A549 (cell line): ENCODE data around the gene TTC7B.

ENCODE experiments used
- BHLHE40 ChIP-seq: IDR thresholded peaks from 2 replicates; pipeline ENCODE4 v1.6.1; 2012; ENCODE audit warnings: low read depth, low read length, inconsistent platforms
- CHD4 ChIP-seq: fragments of 200-600 bp; sonication (generic); IDR thresholded peaks from 2 replicates; pipeline ENCODE4 v1.6.1; 2016; ENCODE audit warnings: antibody characterized with exemption, mild to moderate bottlenecking, borderline replicate concordance
- CTCF ChIP-seq: fragments of >200 bp; sonication (Bioruptor Twin); formaldehyde crosslinking; IDR thresholded peaks from 3 replicates; pipeline ENCODE4 v1.5.1; 2016
- E2F6 ChIP-seq: IDR thresholded peaks from 2 replicates; pipeline ENCODE4 v1.6.1; 2012; ENCODE audit warnings: low read depth, borderline replicate concordance
- FOSL2 ChIP-seq, 2 experiments: fragments of 450-650 bp in 1 of 2; fragments of >200 bp in 1 of 2; sonication (Bioruptor Twin) in 1 of 2; formaldehyde crosslinking; IDR thresholded peaks; 2 replicates each; pipeline versions ENCODE4 v1.5.0 to v1.6.1; 2016 to 2020; ENCODE audit warnings: mild to moderate bottlenecking in 1 of 2, moderate library complexity in 1 of 2
- HDAC2 ChIP-seq: fragments of 200-600 bp; sonication (generic); IDR thresholded peaks from 2 replicates; pipeline ENCODE4 v1.6.1; 2016
- HOXB5 ChIP-seq: fragments of 250-450 bp; sonication (Bioruptor Pico); IDR thresholded peaks from 2 replicates; pipeline ENCODE4 v1.5.0; 2020; ENCODE audit warnings: mild to moderate bottlenecking, moderate library complexity
- MAX ChIP-seq: IDR thresholded peaks from 2 replicates; pipeline ENCODE4 v1.6.1; 2012
- POLR2A ChIP-seq: IDR thresholded peaks from 2 replicates; pipeline ENCODE4 v1.6.1; 2012; ENCODE audit warnings: mild to moderate bottlenecking, low read length
- RAD21 ChIP-seq, 2 experiments: fragments of >200 bp in 1 of 2; sonication (Bioruptor Twin) in 1 of 2; formaldehyde crosslinking in 1 of 2; IDR thresholded peaks in 1 of 2; conservative IDR thresholded peaks in 1 of 2; 2 replicates in 1 of 2; 3 replicates in 1 of 2; pipeline ENCODE4 v1.6.1; 2012 to 2018; ENCODE audit warnings: inconsistent platforms in 1 of 2
- REST ChIP-seq: fragments of 200-600 bp; sonication (generic); IDR thresholded peaks from 2 replicates; pipeline ENCODE4 v1.6.1; 2016; ENCODE audit warnings: antibody characterized with exemption, mild to moderate bottlenecking, moderate library complexity

GRCh38 chr14:90579088-90579487 lies 237.1 kb downstream of the TTC7B start:
- TF ChIP-seq RAD21 (conservative IDR thresholded peaks at IDR 0.05 in 1 of 2, IDR thresholded peaks at IDR 0.05 in 1 of 2) (no peak), CHD4 (no peak), POLR2A (no peak), FOSL2 (IDR thresholded peaks at IDR 0.05) (no peak), FOSL2 (CRISPR knock-in tag; IDR thresholded peaks at IDR 0.05) (no peak), BHLHE40 (no peak), E2F6 (no peak), CTCF (no peak), MAX (no peak), HDAC2 (no peak), HOXB5 (CRISPR knock-in tag) (no peak), REST (no peak)
